GM21737 (cell line): ENCODE data around the gene IFNL1.
"Not testable (repeated sequence)": the region's sequence is repeated elsewhere in the genome, so short reads cannot be mapped to it uniquely, and the experiment has no call there.

Source experiments
- ATAC-seq: cut with Tn5 transposase; IDR thresholded peaks from one replicate; pipeline ENCODE4 v1.9.1; 2021; ENCODE audit warnings: mild to moderate bottlenecking, moderate library complexity; ENCODE audit not compliant: unreplicated experiment

The IFNL1 gene

DNA sequence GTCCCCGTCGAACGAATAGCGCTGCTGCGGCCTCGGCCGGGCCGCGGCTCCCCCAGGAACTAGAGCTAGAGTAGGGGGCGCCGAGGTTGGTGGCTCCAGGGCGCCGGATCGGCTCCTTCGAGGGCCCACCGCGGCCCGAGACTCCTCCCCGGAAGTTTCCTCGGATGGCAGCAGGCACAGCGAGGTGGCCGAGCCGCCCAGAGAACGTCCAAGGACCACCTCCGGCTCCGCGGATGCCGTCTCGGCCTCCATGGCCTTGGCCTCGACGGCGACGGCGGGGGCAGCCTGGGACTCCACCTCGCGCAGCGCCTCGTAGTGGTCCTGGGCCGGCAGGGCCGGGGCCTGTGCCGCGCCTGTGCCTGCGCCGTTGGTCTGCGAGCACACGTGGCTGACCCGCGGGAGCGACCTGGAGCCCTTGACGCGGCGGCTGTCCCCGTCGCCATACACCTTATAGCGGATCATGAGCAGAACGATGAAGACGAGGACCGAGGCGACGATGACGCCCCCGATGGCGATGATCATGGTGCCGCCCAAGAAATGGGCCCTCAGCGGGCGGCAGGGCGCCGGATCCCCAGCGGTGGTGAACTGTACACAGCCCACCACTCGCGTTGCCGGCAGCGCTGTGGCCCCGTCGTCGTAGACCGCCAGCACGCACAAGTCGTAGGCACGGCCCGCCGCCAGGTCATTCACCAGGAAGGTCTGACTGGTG, 11.8 kb downstream of the IFNL1 start:
- no peak for ATAC-seq

DNA sequence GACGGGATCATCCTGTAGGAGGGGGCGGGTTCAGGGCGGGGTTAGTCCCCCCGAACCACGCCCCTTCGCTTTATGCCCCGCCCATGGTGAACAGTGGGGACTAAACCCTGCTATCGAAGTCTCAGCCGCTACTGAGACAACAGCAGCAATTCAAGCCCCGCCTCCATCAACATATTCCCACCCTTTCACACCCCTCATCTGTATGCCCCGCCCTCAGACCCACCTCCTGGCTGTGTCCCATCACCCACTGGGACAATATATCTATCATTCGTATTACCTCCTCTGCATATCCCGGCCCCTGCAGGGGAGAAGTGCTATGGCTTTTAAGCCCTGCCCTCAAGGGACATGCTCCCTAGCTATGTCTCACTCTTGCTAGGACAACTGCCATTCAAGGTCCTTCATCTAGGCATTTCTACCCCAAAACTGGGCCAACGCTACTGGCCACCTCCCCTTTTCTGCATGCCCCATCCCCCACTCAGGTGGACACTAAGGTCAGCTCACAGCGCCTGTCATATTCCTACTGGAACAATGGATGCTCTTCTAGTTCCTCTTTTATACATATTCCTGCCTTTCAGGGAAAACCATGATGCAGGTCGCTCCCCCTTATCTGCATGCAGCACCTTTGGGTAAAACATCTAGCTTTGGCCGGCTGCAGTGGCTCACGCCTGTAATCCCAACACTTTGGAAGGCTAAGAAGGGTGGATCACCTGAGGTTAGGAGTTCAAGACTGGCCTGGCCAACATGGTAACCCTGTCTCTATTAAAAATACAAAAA, 12.5 kb downstream of the IFNL1 start:
- no peak for ATAC-seq

DNA sequence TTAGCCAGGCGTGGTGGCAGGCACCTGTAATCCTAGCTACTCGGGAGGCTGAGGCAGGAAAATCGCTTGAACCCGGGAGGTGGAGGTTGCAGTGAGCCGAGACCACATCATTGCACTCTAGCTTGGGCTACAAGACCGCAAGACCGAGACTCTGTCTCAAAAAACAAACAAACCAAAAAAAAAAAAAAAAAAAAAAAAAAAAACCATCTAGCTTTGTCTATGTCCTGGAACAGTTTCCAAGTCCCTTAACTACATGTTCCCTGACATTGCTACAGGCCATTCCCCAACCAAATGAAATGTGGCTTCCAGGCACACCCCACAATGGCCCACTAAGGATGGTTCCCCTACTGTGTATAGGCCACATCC, 13.1 kb downstream of the IFNL1 start:
- ATAC-seq = not testable (repeated sequence)

DNA sequence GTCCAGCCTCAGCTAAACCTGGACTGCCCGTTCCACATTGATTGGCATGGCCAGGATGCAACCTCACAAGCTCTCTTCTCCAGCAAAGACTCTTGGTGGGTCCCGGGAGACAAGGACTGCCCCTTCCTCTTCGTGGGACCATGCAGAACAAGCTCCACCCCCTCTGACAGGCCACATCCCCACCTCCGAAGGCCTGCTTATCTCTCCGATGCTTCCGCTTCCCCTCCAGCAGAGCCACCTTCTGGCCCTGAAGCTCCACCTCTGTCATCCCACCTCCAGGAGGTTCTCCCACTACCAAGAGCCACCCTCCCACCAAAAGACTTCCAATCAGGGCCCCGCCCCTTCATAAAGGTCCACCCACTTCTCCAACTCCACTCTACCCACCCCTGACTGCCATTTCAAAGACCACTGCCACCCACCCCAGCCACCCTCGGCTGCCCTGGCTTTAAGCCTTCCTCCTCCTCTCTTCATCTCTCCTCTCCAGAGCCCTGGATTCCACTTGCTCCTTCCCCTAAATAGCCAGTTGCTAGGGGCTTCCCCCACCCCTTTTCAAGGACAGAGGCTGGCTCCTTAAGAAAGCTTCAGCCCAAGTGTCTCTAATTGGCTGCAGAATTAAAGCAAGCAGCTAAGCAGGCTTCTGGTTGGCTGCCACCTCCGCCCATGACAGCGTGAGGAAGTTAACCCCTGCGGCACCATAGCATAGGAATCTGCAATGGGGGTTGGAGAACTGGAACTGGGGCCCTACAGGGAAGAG, 14.5 kb downstream of the IFNL1 start:
- ATAC-seq = no peak

DNA sequence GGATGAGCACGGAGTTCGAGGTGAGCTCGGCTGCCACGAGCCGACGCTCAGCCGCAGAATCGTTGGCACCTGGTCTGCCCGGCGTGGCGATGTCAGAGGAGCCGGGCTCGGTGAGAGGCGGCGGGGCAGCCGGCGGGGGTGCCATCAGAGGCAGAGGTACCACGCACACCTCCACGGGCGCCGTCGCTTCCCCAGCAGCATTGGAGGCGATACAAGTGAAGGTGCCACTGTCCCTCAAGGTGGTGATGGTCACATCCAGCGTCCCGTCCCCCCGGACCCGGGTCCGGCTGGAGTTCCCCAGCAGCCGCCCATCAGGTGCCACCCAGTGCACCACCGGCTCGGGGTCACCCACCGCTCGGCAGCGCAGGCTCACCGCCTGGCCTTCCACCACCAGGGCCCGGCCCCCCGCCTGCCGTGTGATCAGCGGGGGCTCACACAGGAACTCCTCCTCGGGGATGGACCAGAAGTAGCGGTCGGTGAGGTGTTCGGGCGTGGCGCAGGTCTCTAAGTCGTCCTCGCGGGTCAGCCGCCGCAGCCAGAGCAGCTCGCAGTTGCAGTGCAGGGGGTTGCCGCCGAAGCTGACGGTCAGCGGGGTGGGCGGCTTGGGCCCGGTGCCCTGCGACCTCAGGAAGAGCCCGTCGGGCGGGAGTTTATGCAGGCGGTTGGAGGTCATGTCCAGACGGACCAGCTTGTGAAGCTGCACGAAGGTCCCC, 18.0 kb downstream of the IFNL1 start:
- no peak for ATAC-seq

DNA sequence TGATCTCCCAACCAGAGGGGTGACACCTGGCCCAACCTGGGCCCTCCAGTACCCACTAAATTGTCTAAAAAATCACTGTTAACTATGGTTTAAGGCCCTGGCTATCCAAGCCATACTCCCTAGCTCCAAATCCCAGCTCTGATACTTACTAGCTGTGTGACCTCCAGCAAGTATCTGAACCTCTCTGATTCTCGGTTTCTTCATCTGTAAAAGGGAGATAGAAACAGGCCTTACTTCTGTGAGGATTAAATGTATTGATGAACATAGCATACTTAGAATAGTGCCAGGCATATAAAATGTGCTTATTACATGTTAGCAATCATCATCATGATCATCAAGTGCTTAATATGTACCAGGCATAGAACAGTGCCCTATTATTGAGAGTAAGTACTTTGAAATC, 19.7 kb downstream of the IFNL1 start:
- no peak for ATAC-seq

DNA sequence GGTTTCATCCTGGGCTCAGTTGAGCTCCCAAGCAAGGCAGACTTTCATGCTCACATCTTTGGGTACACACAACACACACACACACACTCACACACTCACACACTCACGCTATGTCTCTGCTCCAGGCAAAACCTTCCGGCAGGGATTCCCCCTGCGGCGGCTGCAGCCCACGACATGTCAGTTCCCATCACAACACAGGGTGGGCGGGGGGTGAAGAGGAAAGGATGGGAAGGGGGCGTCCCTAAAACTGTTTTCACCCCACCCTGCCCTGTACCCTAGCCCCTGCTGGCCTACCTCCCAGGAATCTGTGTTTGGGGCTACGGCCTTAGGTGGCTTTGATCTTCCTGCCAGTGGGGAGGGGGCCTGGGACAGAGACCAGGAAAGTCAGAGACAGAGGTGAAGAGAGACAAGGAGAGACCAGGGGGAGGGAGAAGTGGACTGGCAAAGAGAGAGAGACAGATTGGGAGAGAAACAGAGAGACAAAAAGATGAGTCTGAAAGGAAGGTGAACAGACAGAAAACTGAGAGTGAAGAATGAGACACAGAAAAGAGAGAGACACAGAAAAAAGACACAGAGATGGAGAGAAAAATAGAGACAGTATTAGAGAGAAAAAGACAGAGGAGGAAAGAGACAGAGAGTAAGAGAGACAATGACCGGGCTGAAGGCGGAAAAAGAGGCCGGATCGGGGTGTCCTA, 20.6 kb downstream of the IFNL1 start:
- no peak for ATAC-seq

DNA sequence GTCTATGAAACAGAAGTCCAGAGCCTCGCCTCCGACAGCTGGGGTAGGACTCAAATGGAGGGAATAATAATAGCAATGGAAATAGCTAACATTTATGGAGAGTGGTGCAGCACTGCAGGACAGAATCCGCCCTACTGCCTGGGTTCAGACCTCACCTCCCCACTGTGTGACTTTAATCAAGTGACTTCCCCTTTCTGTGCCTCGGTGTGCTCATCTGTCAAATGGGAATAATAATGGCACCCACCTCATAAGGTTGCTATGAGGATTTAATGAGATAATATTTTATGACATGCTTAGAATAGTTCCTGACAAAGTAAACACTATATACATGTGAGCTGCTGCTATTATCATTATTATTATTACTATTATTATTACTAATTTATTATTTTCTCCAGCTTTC, 21.3 kb downstream of the IFNL1 start:
- no peak for ATAC-seq

DNA sequence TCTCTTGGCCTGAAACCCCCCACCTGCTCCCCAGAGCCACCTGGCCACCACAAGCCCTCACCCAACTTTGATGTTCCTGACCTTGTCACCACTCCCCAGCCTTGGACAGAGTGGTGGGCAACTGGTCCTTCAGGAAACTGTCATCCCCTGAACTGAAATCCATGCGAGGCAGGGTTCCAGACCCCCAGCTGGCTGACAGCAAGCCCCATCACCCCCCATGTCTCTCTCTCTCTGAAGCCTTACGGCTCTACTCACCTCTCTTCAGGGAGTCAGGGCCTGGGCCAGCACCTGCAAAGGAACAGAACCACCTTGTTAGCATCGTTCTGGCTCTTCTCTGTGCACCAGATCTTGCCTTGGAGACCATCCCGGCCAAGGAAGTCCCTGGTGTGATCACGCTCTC, 21.9 kb downstream of the IFNL1 start:
- ATAC-seq = no peak

DNA sequence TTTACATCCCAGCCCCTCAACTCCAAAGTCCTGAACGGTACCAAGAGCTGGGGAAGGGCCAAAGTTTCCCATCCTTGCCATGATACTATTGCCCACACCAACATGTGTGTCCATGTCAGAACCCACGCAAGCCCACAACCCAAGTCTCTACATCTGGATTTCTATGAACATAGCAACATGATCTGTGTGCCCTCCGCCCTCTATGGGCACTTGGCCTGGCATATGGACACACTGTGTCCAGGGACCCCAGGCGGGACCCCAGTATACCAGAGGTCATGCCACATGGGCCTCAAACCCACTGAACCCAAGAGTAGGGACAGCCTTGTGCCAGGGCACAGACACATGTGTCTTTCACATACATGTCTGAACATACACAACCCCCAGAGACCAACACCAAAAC, 22.5 kb downstream of the IFNL1 start:
- no peak for ATAC-seq

DNA sequence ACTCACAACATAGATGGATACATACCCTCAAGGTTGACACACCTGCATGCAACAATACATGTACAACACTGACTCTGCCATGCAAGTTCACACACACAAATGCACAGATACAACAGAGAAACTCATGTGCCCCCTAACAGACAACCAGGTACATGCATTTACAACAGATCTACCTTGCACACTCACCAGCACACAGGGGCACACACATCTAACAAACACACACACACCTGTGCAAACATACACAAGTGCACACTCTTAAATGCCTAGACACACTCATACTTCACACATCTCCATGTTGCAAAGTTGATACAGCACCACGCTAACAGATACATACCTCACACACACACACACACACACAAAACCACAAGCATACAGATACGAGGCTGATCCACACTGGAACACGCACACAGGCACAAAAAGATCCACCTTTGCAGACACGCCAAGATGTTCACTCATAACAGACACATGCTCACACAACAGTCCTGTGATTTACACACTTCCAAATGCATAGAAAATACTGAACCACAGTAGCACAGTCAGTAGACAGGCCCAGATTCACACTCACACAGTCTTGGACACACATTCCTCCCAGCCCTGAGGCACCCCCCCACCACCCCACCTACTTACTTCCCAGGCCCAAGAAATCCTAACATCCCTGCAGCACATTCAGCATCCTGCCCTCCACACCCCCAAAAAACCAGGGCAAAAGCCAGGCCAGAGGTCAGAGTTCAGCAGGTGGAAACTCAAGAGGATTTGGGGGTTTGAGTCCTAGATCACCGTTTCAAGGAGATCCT, 23.1 kb downstream of the IFNL1 start:
- ATAC-seq = no peak

DNA sequence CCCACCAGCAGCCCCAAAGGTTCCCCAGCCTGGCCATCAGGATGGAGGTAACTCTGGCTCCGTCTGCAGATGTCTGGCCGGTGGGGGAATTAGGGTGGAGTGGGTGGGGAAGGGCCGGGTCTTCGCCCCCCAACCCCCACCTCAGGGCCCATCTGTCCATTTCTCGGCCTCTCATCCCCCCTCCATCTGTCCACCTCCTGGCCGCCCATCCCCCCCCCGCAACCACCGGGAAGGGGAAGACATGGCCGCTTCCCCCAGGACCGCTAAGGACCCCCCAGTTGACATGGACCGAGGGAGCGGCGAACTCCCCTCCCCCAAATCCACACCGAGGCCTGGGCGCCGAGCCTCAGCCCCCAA, 23.7 kb downstream of the IFNL1 start:
- ATAC-seq = no peak

DNA sequence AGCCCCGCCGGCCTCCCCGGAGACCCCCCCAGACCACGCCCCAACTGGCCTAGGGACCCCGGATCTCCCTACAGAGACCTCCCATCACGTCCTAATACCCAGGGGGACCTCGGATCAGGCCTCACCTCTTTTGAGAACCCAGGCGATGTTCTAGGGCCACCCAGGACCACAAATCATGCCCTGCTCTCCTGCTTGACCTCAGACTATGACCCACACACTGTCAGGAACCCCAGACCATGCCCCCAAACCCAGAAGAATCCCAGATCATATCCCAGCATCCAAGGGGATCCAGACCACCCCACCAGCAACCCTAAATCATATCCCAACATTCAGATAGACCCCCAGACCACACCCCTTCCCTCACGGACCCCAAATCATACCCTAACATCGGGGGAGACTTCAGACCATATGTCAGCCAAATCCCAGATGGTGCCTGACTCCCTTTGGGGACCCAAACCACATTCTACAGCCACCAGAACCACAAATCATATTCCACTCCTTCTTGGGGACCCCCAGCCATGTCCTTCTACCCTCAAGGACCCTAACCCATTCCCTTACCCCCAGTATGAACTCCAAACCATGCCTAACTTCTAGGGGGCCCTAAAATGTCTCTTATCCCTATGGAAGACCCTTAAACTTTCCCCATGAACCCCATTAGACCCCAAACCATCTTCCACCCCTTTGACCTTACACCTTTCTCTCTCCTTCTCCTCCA, 25.1 kb downstream of the IFNL1 start:
- no peak for ATAC-seq

DNA sequence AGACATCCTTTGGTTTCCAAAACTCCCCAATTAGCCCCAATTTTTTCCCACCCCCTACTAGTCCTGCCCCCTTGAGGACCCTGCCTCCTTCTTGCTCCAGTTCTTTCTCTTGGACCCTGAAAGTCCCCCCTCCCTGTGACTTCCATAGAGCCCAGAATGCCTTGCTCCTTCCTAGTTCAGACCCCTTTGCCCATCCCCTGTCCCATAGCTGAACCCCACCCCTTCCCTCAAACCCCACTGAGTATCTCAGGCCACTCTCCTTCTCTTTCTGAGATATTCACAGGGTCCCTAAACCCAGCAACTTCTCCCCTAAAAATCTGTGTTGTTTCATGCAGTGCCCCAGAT, 25.6 kb downstream of the IFNL1 start:
- ATAC-seq = no peak

DNA sequence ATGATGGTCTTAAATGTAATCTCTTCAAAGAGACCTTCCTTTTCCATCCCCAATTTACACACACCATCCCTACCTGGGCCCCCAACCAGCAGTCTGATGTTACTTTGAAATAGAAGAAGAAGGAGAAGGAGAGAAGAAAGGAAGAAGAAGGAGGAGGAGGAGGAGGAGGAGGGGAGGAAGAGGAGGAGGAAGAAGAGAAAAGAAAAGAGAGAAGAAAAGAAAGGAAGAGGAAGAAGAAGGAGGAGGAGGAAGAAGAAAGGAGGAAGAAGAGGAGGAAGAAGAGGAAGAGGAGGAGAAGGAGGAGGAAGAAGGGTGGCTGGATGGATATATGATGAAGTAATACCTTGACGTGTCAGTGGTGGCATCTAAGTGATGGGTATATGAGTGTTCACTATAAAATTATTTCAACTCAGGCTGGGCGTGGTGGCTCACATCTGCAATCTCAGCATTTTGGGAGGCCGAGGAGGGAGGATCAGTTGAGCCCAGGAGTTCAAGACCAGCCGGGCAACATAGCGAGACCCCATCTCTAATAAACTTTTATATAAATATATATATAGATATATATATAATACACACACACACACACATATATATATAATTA, 28.1 kb downstream of the IFNL1 start:
- no peak for ATAC-seq

DNA sequence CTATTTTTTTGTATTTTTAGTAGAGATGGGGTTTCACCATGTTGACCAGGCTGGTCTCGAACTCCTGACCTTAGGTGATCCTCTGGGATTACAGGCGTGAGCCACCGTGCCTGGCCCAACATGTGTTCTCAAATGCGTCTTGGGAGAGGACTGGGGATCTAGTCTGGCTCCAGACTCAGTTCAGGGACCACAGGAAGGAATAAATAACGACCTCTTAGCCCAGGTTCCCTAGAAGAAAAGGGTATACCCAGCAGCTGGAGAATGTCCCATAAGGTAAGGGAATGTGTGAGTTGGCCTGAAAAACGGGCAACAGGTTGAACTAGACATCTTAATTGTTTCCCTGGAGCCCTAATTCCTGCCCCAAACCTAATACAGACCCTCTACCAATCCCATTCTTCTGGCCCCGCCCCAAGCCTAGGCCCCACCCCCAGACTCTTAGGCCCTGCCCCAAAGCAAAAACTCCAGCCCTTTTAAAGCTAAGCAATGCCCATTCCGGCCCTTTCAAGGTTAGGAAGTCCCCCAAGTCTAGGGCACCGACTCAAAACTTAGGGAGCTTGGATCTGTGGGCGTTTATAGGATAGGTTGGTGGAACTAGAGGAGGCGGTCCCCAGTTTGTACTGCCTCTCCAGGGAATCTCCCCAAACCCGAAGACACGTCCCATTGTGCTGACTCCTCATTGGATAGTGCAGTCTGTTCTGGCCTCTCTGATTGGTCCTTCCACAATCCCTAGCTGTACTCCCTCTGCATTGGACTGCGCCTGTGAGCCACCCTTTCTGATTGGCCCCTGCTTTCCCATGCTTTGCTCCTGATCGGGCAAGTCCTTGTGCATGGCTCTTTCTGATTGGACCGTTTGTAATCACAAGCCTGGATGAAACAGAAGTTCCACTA, 29.8 kb downstream of the IFNL1 start:
- ATAC-seq = no peak

DNA sequence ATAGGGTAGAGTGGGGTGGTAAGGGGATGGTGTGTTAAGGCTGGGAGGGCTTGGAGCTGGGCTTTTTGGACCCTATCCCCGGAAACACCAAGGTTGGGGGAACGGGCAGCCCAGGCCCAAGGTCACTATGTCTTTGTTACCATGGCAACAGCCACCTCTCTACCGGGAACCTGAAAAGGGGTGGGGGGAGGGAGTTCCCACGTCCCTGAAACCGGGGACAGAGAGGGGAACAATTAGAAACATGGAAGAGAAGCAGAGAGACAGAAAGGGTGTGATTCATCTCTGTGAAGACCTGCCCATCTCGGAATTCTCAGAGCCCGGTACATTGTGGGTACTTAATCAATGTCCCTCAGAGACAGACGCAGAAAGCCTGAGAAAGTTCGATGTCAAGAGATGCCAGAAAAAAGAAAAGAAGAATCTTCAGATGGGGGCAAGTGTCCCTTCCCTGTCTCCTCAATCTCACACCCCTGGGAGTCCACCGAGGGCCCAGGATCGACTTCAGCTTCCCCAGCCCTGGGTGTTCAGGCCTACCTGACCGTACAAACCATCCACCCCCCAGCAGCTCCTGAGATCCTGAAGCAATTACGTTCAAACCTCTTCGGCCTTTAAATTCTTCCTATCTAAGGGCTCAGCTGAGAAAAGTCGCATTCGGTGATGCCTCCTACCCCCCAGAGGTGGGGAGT, 31.3 kb downstream of the IFNL1 start:
- no peak for ATAC-seq
